GM18505 (cell line): ENCODE data around the gene MRPL24.

Source experiments
- ATAC-seq: cut with Tn5 transposase; IDR thresholded peaks from one replicate; pipeline ENCODE4 v1.9.1; 2021; ENCODE audit not compliant: unreplicated experiment
- POLR2A ChIP-seq: IDR thresholded peaks from 4 replicates; pipeline ENCODE4 v1.6.1; 2011; ENCODE audit warnings: borderline replicate concordance; ENCODE audit not compliant: insufficient read depth, insufficient read length; ENCODE audit errors: extremely low read depth

The MRPL24 gene

GRCh38 chr1:156740741-156741480, at the start of gene MRPL24:
TSS of gene MRPL24 (minus strand) at chr1:156741088. CDS start at chr1:156738704, 2,384 bp downstream.
- ATAC-seq, result peak; percentile 81
- peak; percentile 59 for TF ChIP-seq POLR2A

- no peak for TF ChIP-seq POLR2A
Observed at GRCh38 chr1:156789621-156790318, 48.9 kb upstream of the MRPL24 start.

GRCh38 chr1:156788136-156788535, 47.2 kb upstream of the MRPL24 start:
- no peak for ATAC-seq
- TF ChIP-seq POLR2A, result no peak

More at GRCh38 chr1:156789621-156790318, 48.9 kb upstream of the MRPL24 start:
- ATAC-seq, result no peak

- TF ChIP-seq POLR2A, result no peak
- no peak for ATAC-seq
Observed at GRCh38 chr1:156786640-156787039, 45.8 kb upstream of the MRPL24 start.

GRCh38 chr1:156785458-156785857, 44.6 kb upstream of the MRPL24 start:
- no peak for ATAC-seq
- no peak for TF ChIP-seq POLR2A

- no peak for ATAC-seq
- TF ChIP-seq POLR2A, result no peak
Observed at GRCh38 chr1:156781585-156782186, 40.8 kb upstream of the MRPL24 start.

DNA sequence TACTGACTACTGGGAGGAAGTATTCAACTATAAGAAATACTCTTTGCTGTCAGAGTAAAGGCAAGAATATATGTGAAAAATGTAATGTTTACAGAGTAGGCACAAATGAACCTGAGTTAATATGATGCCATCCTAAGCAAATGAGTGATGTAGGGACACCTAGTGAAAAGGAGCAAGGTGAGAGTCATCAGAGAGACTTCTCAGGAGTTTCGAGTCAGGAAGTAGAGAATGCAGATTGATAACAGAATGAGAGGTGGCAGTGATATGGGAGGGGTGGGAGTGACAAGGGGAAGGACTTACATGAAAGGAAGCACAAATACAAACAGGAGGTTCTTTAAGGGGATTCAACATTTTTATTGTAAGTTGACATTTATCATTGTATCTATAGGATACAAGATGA, 36.7 kb upstream of the MRPL24 start:
- no peak for ATAC-seq
- TF ChIP-seq POLR2A, result no peak

DNA sequence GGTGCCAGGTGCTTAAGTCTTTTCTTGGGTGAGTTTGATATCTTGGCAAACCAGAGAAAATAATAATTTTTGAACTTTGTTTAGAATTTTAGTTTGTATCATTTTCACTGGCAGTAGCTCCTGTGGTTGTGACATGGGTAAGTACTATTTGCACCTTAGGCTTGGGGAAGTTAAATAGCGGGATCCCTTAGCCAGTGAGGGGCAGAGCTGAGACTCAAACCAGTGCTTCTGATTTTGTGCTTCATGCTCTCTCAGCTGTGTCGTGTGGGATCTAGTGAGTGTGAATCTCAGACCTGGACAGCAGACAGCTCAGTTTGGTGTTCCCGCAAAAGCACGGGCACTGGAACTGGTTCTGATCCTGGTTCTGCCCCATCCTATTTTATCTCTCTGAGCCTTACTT, 36.1 kb upstream of the MRPL24 start:
- no peak for TF ChIP-seq POLR2A
- no peak for ATAC-seq

DNA sequence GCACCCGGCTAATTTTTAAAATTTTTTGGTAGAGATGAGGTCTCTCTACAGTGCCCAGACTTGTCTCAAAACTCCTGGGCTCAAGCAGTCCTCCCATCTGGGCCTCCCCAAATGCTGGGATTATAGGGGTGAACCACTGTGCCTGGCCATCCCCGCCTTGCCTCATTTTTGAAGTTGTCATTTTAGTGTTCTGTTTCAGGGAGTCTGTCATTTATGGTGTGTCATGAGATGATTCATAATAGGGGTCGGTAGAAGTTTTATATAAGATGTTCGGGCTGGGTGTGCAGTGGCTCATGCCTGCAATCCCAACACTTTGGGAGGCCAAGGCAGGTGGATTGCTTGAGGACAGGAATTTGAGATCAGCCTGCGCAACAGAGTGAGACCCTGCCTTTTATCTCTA, 34.9 kb upstream of the MRPL24 start:
- no peak for ATAC-seq
- TF ChIP-seq POLR2A, result no peak

GRCh38 chr1:156773607-156774006, 32.7 kb upstream of the MRPL24 start:
- ATAC-seq, result no peak
- no peak for TF ChIP-seq POLR2A

GRCh38 chr1:156772728-156773497, 32.0 kb upstream of the MRPL24 start:
- ATAC-seq, result no peak
- no peak for TF ChIP-seq POLR2A

DNA sequence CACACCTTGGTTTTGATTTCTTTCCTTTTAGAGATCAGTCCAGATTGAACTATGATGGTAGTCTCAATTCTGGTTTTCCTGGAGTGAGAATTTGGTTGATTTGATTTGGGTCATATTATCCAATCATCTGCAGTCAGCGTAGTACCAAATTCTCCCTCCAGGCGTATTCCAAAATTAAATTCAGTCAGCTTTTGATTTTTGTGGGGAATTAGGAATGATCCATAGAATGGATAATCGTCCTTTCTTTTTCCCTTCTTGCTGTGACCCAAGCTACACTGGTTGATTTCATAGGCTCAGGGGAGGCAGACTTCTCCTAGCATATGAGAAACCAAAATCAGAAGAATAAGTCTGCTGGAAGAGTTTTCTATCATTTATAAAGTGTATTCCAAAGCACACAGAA, 31.3 kb upstream of the MRPL24 start:
- no peak for ATAC-seq
- TF ChIP-seq POLR2A, result no peak

DNA sequence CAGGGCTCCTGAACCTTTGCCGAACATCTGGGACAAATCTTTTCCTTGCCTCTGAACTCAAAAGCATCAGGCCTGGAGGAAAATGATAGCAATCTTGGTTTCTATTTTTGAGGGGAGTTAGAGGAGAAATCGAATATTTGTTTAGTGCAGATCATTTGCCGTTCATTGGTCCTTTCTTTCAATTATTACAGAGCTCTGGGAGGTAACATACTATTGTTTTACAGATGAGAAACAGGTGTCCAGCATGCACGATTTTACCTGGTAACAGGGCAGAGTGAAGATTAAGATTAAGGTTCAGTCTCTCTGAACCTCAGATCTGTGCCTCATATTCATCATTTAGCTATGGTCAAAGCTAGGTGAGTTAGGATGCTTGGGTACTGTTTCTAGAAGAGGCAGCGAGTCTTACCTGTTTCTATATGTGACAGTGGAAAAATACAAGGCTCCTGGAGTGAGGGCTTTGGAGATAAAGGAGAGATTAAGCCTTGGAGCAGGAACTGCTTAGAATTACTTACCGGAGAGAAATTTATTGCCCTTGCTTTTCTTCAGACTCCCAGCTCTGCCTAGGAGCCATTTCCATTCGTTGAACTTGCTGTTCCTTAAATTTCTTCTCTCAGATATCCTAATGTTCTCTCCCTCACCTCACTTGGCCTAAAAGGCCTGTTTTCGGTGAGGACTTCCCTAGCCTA, 27.9 kb upstream of the MRPL24 start:
- TF ChIP-seq POLR2A, result no peak

GRCh38 chr1:156767879-156768604, 27.2 kb upstream of the MRPL24 start:
- peak; percentile 13 for ATAC-seq
- peak; percentile 11 for TF ChIP-seq POLR2A

More for the DNA sequence above, 27.9 kb upstream of the MRPL24 start:
- ATAC-seq, result no peak
